Peyer's patch (tissue), 4 donors: ENCODE results near the gene SOX18. TPM values are rescaled to one million over a fixed set of nuclear protein-coding genes. Genes with fewer than 3 reads are reported as not detected.

ENCODE experiments used
- DNase-seq, 3 donors: peaks; one replicate each; pipeline ENCODE4 v3.0.0-alpha.2; 2017 to 2019
- H3K27ac ChIP-seq, 4 donors: fragments of 200-600 bp; sonication (generic); one replicate each; pipeline ENCODE4 v1.5.1; 2016 to 2019
- H3K27me3 ChIP-seq, 2 donors: fragments of 200-600 bp; sonication (generic); one replicate each; pipeline ENCODE4 v1.5.1; 2019
- H3K36me3 ChIP-seq, 3 donors: fragments of 200-600 bp; sonication (generic); one replicate each; pipeline ENCODE4 v1.5.1; 2016 to 2019
- H3K4me1 ChIP-seq, 4 donors: fragments of 200-600 bp; sonication (generic); one replicate each; pipeline ENCODE4 v1.5.1; 2016 to 2019
- H3K4me3 ChIP-seq, 4 donors: fragments of 200-600 bp; sonication (generic); 1 replicate in 3 of 4; 2 replicates in 1 of 4; pipeline ENCODE4 v1.5.1; 2016 to 2019; ENCODE audit warnings: mild to moderate bottlenecking in 1 of 4
- H3K9me3 ChIP-seq, 4 donors: fragments of 200-600 bp; sonication (generic); one replicate each; pipeline ENCODE4 v1.5.1; 2016 to 2019; ENCODE audit warnings: mild to moderate bottlenecking in 1 of 4
- POLR2A ChIP-seq, 2 donors: fragments of 450-650 bp; IDR thresholded peaks; one replicate each; pipeline ENCODE4 v1.5.1; 2017; ENCODE audit warnings: antibody characterized with exemption in 2 of 2, mild to moderate bottlenecking in 2 of 2, moderate library complexity in 2 of 2
- total RNA-seq, 4 donors: library from RNA; depleted of rRNA; stranded (reverse); fragments of >200 nt; gene quantifications; one replicate each; pipeline ENCODE4 v1.1.0, GENCODE V29; 2016
- TF ChIP-seq, protein P1 (sequence below), 6 experiments: fragments of 450-650 bp in 4 of 6; fragments of 200-600 bp in 2 of 6; sonication (generic) in 1 of 6; IDR thresholded peaks; one replicate each; pipeline ENCODE4 v1.5.1; 2017 to 2019; ENCODE audit warnings: antibody characterized with exemption in 6 of 6, mild to moderate bottlenecking in 3 of 6, moderate library complexity in 1 of 6

Gene SOX18
- total RNA-seq, 4 donors from 2014 or later, result 2.8 to 6.6 (median 3.4) TPM; not detected in 1

DNA sequence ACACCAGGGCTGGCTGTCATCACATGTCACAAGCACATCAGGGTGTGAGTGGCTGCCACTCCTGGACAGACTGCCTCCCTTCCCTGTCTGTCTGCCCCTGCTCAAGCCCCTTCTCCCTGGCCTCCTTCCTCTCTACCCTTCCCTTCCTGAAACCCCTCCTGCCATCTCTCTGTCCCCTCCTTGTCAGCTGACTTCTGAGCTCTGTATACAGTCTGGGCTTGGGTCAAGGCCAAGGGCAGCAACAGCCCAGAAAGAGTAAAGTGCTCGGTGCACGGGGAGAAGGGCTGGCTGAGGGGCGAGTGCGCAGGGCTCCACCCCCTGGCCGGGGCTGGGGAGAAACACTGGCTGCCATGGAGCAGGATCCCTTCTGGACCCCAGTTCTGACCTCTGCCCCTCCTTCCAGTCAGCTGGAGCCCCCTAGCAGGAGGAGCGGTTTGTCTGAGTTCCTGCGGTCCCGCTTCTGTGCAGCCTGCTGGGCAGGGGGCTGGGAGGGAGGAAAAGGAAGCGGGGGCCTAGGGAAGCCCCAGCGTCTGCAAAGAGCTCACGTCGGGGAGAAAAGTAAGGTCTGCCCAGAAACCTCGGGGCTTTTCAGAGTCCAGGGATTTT lies 32.8 kb upstream of the SOX18 start:
- Histone ChIP-seq H3K27ac (no peak overlapping the region), H3K4me1 (peaks cover 0 to 40% (median 15%) of the 10 kb centered on the region in 4 donors)

DNA sequence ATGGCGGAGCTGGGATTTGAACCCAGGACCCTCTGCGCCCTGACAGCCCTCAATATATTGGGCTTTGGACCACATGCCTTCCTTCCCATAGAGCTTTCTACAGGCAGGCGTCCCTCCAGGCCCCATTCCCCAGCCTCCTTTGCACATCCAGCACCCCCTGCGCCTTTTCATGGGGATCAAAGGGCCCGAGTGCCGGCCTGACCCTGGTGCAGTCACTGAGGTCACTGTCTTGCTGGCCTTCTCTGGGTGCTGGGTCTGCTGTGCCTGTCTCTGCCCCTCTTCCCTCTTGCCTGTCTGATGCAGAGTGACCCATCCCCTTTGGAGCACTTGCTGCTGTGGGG lies 32.2 kb upstream of the SOX18 start:
- TF ChIP-seq, protein P1, sequence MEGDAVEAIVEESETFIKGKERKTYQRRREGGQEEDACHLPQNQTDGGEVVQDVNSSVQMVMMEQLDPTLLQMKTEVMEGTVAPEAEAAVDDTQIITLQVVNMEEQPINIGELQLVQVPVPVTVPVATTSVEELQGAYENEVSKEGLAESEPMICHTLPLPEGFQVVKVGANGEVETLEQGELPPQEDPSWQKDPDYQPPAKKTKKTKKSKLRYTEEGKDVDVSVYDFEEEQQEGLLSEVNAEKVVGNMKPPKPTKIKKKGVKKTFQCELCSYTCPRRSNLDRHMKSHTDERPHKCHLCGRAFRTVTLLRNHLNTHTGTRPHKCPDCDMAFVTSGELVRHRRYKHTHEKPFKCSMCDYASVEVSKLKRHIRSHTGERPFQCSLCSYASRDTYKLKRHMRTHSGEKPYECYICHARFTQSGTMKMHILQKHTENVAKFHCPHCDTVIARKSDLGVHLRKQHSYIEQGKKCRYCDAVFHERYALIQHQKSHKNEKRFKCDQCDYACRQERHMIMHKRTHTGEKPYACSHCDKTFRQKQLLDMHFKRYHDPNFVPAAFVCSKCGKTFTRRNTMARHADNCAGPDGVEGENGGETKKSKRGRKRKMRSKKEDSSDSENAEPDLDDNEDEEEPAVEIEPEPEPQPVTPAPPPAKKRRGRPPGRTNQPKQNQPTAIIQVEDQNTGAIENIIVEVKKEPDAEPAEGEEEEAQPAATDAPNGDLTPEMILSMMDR (IDR thresholded peaks at IDR 0.05), result no peak
- TF ChIP-seq POLR2A (IDR thresholded peaks at IDR 0.05), result no peak
- Histone ChIP-seq H3K4me3 (no peak overlapping the region), H3K27ac (no peak overlapping the region), H3K4me1 (peaks cover 0 to 40% (median 16%) of the 10 kb centered on the region in 4 donors), H3K27me3 (peaks cover 0 to 15% of the 10 kb centered on the region in 2 donors), H3K9me3 (no peaks in the 10 kb centered on the region), H3K36me3 (no peaks in the 10 kb centered on the region)
- no peak for DNase-seq

More for the DNA sequence above, 32.8 kb upstream of the SOX18 start:
- Histone ChIP-seq H3K36me3 (no peaks in the 10 kb centered on the region), H3K4me3 (no peak overlapping the region), H3K27me3 (peaks cover 0 to 15% of the 10 kb centered on the region in 2 donors), H3K9me3 (no peaks in the 10 kb centered on the region)
- TF ChIP-seq POLR2A (IDR thresholded peaks at IDR 0.05), result no peak
- TF ChIP-seq, protein P1 (IDR thresholded peaks at IDR 0.05), result no peak
- no peak for DNase-seq

DNA sequence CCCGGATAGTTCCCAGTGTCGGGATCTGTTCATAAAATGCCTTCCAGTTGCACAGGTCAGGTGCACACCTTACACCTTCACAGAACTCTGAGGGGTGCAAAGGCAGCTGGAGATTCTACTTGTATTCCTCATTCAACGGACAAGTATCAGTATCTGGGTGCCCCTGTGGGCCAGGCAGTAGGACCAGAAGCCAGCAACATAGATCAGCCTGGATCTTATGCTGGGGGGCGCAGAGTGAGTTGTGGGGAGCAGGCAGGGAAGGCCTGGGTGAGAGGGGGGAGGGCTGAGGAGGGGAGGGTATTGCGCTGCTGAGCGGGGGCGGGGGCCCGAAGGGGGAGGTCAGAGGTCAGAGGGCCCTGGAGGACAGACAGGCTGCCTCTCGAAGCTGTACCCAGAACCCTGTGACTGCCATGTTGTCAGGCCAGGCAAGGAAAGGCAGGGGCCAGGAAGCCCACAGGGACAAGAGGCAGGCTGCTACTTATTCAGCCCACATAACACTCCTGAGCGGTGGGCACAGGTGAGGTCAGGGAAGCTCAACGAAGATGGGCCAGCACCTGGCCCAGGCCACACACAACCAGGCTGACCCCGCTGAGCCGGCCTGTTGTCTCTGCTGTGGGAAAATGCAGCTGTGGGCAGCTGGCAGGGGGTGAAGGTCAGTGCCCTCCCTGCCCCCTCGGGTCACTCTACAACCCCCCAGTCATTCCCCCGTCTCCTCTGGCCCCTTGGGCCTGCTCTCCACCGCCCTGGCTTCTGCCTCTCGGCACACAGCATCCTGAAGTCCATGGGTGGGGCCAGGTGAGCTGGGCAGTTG lies 31.6 kb upstream of the SOX18 start:
- H3K27me3 ChIP-seq, result peaks cover 0 to 15% of the 10 kb centered on the region in 2 donors

DNA sequence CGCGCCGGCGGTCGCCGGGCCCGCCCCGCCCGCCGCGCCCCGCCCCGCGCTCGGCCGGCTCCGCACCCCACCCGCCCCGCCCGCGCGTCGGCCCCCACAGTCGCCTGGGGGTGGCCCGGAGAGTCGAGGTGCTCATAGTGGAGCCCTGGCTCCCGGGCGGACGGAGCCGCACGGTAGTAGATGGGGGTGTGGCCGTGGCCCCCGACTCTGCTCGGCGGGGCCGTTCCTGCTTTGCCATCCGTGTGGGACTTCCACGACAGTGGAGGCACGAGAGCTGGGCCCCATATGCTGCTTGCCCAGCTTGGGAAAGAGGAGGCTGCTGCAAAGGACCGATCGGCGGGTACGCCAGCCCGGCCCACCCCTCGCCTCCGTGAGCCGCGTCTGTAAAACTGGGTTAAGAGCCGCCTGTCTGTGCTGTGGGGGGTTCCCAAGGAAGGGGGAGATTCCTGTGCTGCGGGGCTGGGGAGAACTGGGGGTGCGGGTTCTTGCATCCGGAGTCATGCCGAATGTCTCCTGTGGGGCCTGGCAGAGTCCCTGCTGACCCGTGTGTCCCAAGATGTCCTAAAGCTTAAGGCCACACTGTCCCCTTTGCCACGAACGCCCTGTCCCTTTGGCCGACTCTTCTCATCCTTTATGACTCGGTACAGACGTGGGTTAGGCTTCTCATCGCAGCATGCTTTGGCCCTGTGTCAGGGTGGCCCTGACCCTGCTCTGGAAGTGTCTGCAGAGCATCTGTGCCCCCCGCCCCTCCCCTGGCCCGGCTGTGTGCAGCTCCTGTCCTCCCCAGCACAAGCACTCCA lies 30.8 kb upstream of the SOX18 start, which contains the start of gene OPRL1:
OPRL1 (plus strand) TSS at position 70 of the 800 bp plus-strand sequence. CDS start 12,639 bp downstream, outside the sequence.
- DNase-seq, result peak in 1 of 3 donors; percentile 67
- peaks cover 0 to 40% (median 22%) of the 10 kb centered on the region in 4 donors for H3K4me1 ChIP-seq
- H3K27ac ChIP-seq, result peak within 1 kb of the TSS; percentile 73 to 95 (median 82)
- TF ChIP-seq, protein P1 (IDR thresholded peaks at IDR 0.05), result no peak
- TF ChIP-seq POLR2A (IDR thresholded peaks at IDR 0.05), result no peak
- peaks cover 0 to 5% (median 0%) of the 10 kb centered on the region in 3 donors for H3K36me3 ChIP-seq
- H3K4me3 ChIP-seq, result peak within 1 kb of the TSS; percentile 63 to 81 (median 75)
- no peaks in the 10 kb centered on the region for H3K9me3 ChIP-seq
- peaks cover 0 to 15% of the 10 kb centered on the region in 2 donors for H3K27me3 ChIP-seq

More for the DNA sequence above, 31.6 kb upstream of the SOX18 start:
- peaks cover 0 to 40% (median 19%) of the 10 kb centered on the region in 4 donors for H3K4me1 ChIP-seq
- peak overlapping the region in 3 of 4 donors; percentile 73 to 95 (median 87) for H3K27ac ChIP-seq
- no peaks in the 10 kb centered on the region for H3K36me3 ChIP-seq
- H3K9me3 ChIP-seq, result no peaks in the 10 kb centered on the region
- TF ChIP-seq, protein P1 (IDR thresholded peaks at IDR 0.05), result no peak
- TF ChIP-seq POLR2A (IDR thresholded peaks at IDR 0.05), result no peak
- no peak for DNase-seq
- H3K4me3 ChIP-seq, result peak overlapping the region in 3 of 4 donors; percentile 63 to 81 (median 73)
